ENCODE data around the gene TSSK6. TPM values are rescaled to one million over a fixed set of nuclear protein-coding genes. Genes with fewer than 3 reads are reported as not detected.

The TSSK6 gene
- 10 to 100 TPM in 2 of 4 donors, 1 to 10 TPM in 2; 2.6 to 10.5 (median 6.8) TPM for total RNA-seq

GRCh38 chr19:19514881-19515641 lies at the start of gene TSSK6:
Gene TSSK6, minus strand, starts transcription at chr19:19515548. Its CDS starts 121 bp downstream, at chr19:19515427.
- DNase-seq, result no peak
- Histone ChIP-seq H3K36me3 (no peaks in the 10 kb centered on the region), H3K4me3 (peak within 1 kb of the TSS; percentile 71 to 83 (median 76)), H3K9me3 (no peaks in the 10 kb centered on the region), H3K27ac (peak within 1 kb of the TSS; percentile 83 to 89 (median 86)), H3K4me1 (peaks cover 6 to 33% (median 19%) of the 10 kb centered on the region in 4 donors), H3K27me3 (no peaks in the 10 kb centered on the region)
- WGBS, 2 donors (ENCODE audit: low coverage in 1 of 2), result 91 to 95% methylated on average over 33 to 60 of the region's 74 CpGs
- intact Hi-C loops (cut with DNase I; ENCODE audit: low total_unique reads), result no loop called here
- in situ Hi-C loops (cut with MboI; ENCODE audit: low pct_ligation_motif_present in 1 of 4, low pct_unique_long_range_greater_than_20kb in 1 of 4, low sequenced_read_pairs in 3 of 4), result no loop called here
- TF ChIP-seq EP300 (IDR thresholded peaks at IDR 0.05; ENCODE audit: low read depth) (no peak), POLR2AphosphoS5 (IDR thresholded peaks at IDR 0.05) (no peak), POLR2A (IDR thresholded peaks at IDR 0.05) (no peak)
- TF ChIP-seq, protein P1, sequence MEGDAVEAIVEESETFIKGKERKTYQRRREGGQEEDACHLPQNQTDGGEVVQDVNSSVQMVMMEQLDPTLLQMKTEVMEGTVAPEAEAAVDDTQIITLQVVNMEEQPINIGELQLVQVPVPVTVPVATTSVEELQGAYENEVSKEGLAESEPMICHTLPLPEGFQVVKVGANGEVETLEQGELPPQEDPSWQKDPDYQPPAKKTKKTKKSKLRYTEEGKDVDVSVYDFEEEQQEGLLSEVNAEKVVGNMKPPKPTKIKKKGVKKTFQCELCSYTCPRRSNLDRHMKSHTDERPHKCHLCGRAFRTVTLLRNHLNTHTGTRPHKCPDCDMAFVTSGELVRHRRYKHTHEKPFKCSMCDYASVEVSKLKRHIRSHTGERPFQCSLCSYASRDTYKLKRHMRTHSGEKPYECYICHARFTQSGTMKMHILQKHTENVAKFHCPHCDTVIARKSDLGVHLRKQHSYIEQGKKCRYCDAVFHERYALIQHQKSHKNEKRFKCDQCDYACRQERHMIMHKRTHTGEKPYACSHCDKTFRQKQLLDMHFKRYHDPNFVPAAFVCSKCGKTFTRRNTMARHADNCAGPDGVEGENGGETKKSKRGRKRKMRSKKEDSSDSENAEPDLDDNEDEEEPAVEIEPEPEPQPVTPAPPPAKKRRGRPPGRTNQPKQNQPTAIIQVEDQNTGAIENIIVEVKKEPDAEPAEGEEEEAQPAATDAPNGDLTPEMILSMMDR (IDR thresholded peaks at IDR 0.05), result no peak

- no peak for DNase-seq
- in situ Hi-C loops (cut with MboI; ENCODE audit: low pct_ligation_motif_present in 1 of 4, low pct_unique_long_range_greater_than_20kb in 1 of 4, low sequenced_read_pairs in 3 of 4), result no loop called here
Measured at GRCh38 chr19:19563348-19563848, 48.0 kb upstream of the TSSK6 start.

GRCh38 chr19:19562665-19563347 lies 47.5 kb upstream of the TSSK6 start:
- WGBS, 2 donors (ENCODE audit: low coverage in 1 of 2), result 82% methylated on average over 15 of the region's 17 CpGs; no CpG with 5 or more reads in 1 of the 2 donors
- DNase-seq, result no peak

More at GRCh38 chr19:19563348-19563848, 48.0 kb upstream of the TSSK6 start:
- intact Hi-C loops (cut with DNase I; ENCODE audit: low total_unique reads), result no loop called here
- H3K4me3 ChIP-seq, result no peak overlapping the region
- TF ChIP-seq, protein P1 (IDR thresholded peaks at IDR 0.05), result no peak
- TF ChIP-seq POLR2AphosphoS5 (IDR thresholded peaks at IDR 0.05) (no peak), POLR2A (IDR thresholded peaks at IDR 0.05) (no peak), EP300 (IDR thresholded peaks at IDR 0.05; ENCODE audit: low read depth) (no peak)
- no peaks in the 10 kb centered on the region for H3K36me3 ChIP-seq
- 89 to 97% methylated on average over 1 to 17 of the region's 17 CpGs for WGBS, 2 donors (ENCODE audit: low coverage in 1 of 2)
- H3K27me3 ChIP-seq, result no peaks in the 10 kb centered on the region
- H3K27ac ChIP-seq, result no peak overlapping the region
- no peaks in the 10 kb centered on the region for H3K4me1 ChIP-seq
- no peaks in the 10 kb centered on the region for H3K9me3 ChIP-seq

More at GRCh38 chr19:19562665-19563347, 47.5 kb upstream of the TSSK6 start:
- in situ Hi-C loops (cut with MboI; ENCODE audit: low pct_ligation_motif_present in 1 of 4, low pct_unique_long_range_greater_than_20kb in 1 of 4, low sequenced_read_pairs in 3 of 4), result no loop called here
- Histone ChIP-seq H3K9me3 (no peaks in the 10 kb centered on the region), H3K27me3 (no peaks in the 10 kb centered on the region), H3K4me3 (no peak overlapping the region), H3K4me1 (no peaks in the 10 kb centered on the region), H3K36me3 (no peaks in the 10 kb centered on the region), H3K27ac (no peak overlapping the region)
- intact Hi-C loops (cut with DNase I; ENCODE audit: low total_unique reads), result no loop called here
- TF ChIP-seq EP300 (IDR thresholded peaks at IDR 0.05; ENCODE audit: low read depth) (no peak), POLR2A (IDR thresholded peaks at IDR 0.05) (no peak), POLR2AphosphoS5 (IDR thresholded peaks at IDR 0.05) (no peak)
- TF ChIP-seq, protein P1 (IDR thresholded peaks at IDR 0.05), result no peak
